K562 (cell line): Measurements from ENCODE around the gene BASP1. TPM values are rescaled to one million over a fixed set of nuclear protein-coding genes. Genes with fewer than 3 reads are reported as not detected.

Experiments used
- ATAC-seq: fragments of 200-7000 bp; cut with Tn5 transposase; 3 replicates; pipeline ENCODE4 v1.9.1; 2020; ENCODE audit warnings: moderate library complexity
- BruUV-seq: library from RNA; stranded (reverse); fragments of 400-500 nt; replicated peaks from 2 replicates; lab custom pipeline; 2021; lab: Mats Ljungman, UMichigan
- CTCF ChIA-PET: fragments of 300-600 bp; formaldehyde crosslinking; extraction: SDS; loops from one replicate; lab custom pipeline; 2021; ENCODE audit warnings: low intra/inter-chr PET ratio; lab: Yijun Ruan, JAX
- POLR2A ChIA-PET: fragments of 300-600, 350-650 bp; sonication (Branson Sonifier 250); formaldehyde crosslinking; extraction: SDS; loops from one replicate; lab custom pipeline; 2021; ENCODE audit warnings: antibody characterized with exemption, inconsistent platforms; lab: Yijun Ruan, JAX
- DNase-seq, 4 experiments: peaks; one replicate each; pipeline versions ENCODE4 v3.0.0 to v3.0.0-alpha.2; 2011 to 2018; ENCODE audit warnings: low spot score in 3 of 4, mixed read lengths in 3 of 4; ENCODE audit errors: extremely low read depth in 1 of 4
- FAIRE-seq: peaks from 2 replicates; lab custom pipeline; 2011; peaks lifted over from hg19 to GRCh38; lab: Jason Lieb, UNC
- H2AFZ ChIP-seq: 2 replicates; pipeline ENCODE4 v1.6.0; 2011; ENCODE audit warnings: low read depth, low read length, control low read depth, inconsistent platforms
- H3K27ac ChIP-seq: fragments of 200-600 bp; 3 replicates; pipeline ENCODE4 v1.8.0; 2011; ENCODE audit warnings: low read depth, mild to moderate bottlenecking, control low read depth, inconsistent platforms, low read length, moderate library complexity, mixed read lengths; ENCODE audit errors: extremely low read depth
- H3K27me3 ChIP-seq, 2 experiments: fragments of 300-600 bp in 1 of 2; 2 replicates in 1 of 2; 3 replicates in 1 of 2; pipeline versions ENCODE4 v1.6.0 to v1.8.0; 2011; ENCODE audit warnings: inconsistent platforms in 2 of 2, low read length in 2 of 2, mild to moderate bottlenecking in 1 of 2, mixed read lengths in 1 of 2, moderate library complexity in 1 of 2; ENCODE audit not compliant: control insufficient read depth in 2 of 2, insufficient read depth in 2 of 2
- H3K36me3 ChIP-seq: fragments of 300-600 bp; 3 replicates; pipeline ENCODE4 v1.8.0; 2011; ENCODE audit warnings: mild to moderate bottlenecking, low read length, inconsistent platforms; ENCODE audit not compliant: control insufficient read depth, insufficient read depth
- H3K4me1 ChIP-seq, 2 experiments: fragments of 200-600 bp in 1 of 2; replicated peaks in 1 of 2; 2 replicates in 1 of 2; 3 replicates in 1 of 2; pipeline versions ENCODE4 v1.5.1 to v1.8.0; 2011; ENCODE audit warnings: inconsistent platforms in 2 of 2, low read length in 2 of 2, mild to moderate bottlenecking in 1 of 2, mixed read lengths in 1 of 2, moderate library complexity in 1 of 2; ENCODE audit not compliant: control insufficient read depth in 2 of 2, insufficient read depth in 2 of 2
- H3K4me2 ChIP-seq: 2 replicates; pipeline ENCODE4 v1.6.1; 2011; ENCODE audit warnings: low read length, control low read depth, inconsistent platforms, mixed read lengths; ENCODE audit not compliant: insufficient read depth
- H3K4me3 ChIP-seq: fragments of 200-600 bp; sonication (generic), shearing (Covaris generic); 2 replicates; pipeline ENCODE4 v1.5.1; 2016; ENCODE audit warnings: control low read depth, inconsistent platforms
- H3K79me2 ChIP-seq: fragments of 200-600 bp; 3 replicates; pipeline ENCODE4 v1.8.0; 2011; ENCODE audit warnings: low read length, inconsistent platforms; ENCODE audit not compliant: control insufficient read depth, insufficient read depth
- H3K9ac ChIP-seq, 2 experiments: 2 replicates each; pipeline versions ENCODE4 v1.6.0 to v1.6.1; 2011; ENCODE audit warnings: low read depth in 2 of 2, low read length in 2 of 2, control low read depth in 1 of 2, inconsistent platforms in 1 of 2, mild to moderate bottlenecking in 1 of 2, mixed read lengths in 1 of 2; ENCODE audit not compliant: insufficient read depth in 1 of 2
- H3K9me1 ChIP-seq: one replicate; pipeline ENCODE4 v1.6.0; 2011; ENCODE audit warnings: inconsistent platforms, mild to moderate bottlenecking, low read length, moderate library complexity; ENCODE audit not compliant: control insufficient read depth, insufficient read depth
- H3K9me3 ChIP-seq: replicated peaks from 2 replicates; pipeline ENCODE4 v1.5.1; 2011; ENCODE audit warnings: low read depth, low read length, inconsistent platforms; ENCODE audit not compliant: control insufficient read depth, insufficient read depth
- H4K20me1 ChIP-seq: replicated peaks from 2 replicates; pipeline ENCODE4 v1.6.1; 2011; ENCODE audit warnings: low read length, inconsistent platforms, mixed read lengths; ENCODE audit not compliant: control insufficient read depth, insufficient read depth
- C11orf30 ChIP-seq: fragments of 450-650 bp; IDR thresholded peaks from 2 replicates; pipeline ENCODE4 v1.6.1; 2016; ENCODE audit warnings: low read depth, mild to moderate bottlenecking
- FUS ChIP-seq: fragments of 200-400 bp; formaldehyde crosslinking; optimal IDR thresholded peaks from 2 replicates; pipeline ENCODE3; 2017; ENCODE audit warnings: low read depth, low read length
- NFE2L1 ChIP-seq: fragments of 450-650 bp; IDR thresholded peaks from 2 replicates; pipeline ENCODE4 v1.6.1; 2016; ENCODE audit warnings: missing genetic modification characterization, low read depth, mild to moderate bottlenecking, missing compliant biosample characterization, moderate library complexity, borderline replicate concordance
- NR1H2 ChIP-seq: sonication (generic); formaldehyde crosslinking; IDR thresholded peaks from 2 replicates; pipeline ENCODE4 v1.4.0; 2020; ENCODE audit warnings: mild to moderate bottlenecking, missing genetic modification reagents
- SIN3A ChIP-seq, 2 experiments: fragments of 150-350 bp in 1 of 2; IDR thresholded peaks; 2 replicates each; pipeline ENCODE4 v1.6.1; 2011 to 2016; ENCODE audit warnings: borderline replicate concordance in 2 of 2, low read depth in 2 of 2, low read length in 2 of 2, mild to moderate bottlenecking in 2 of 2, moderate library complexity in 2 of 2; ENCODE audit not compliant: control insufficient read depth in 1 of 2
- TSC22D4 ChIP-seq: fragments of 450-650 bp; IDR thresholded peaks from 2 replicates; pipeline ENCODE4 v1.6.1; 2016; ENCODE audit warnings: missing genetic modification characterization, missing biosample characterization, control low read depth
- ZBTB1 ChIP-seq: sonication (generic); formaldehyde crosslinking; IDR thresholded peaks from 2 replicates; pipeline ENCODE4 v1.8.1; 2023; ENCODE audit warnings: missing genetic modification reagents, low read depth, mild to moderate bottlenecking, borderline replicate concordance
- ZNF780A ChIP-seq: fragments of 250-450 bp; sonication (Bioruptor Pico); IDR thresholded peaks from 2 replicates; pipeline ENCODE4 v1.5.0; 2021; ENCODE audit warnings: mild to moderate bottlenecking
- WGBS: fragments of 100-300 bp; shearing (Covaris generic); methylation state at CpG from one replicate; pipeline ENCODE4 v1.1.6; 2016; ENCODE audit warnings: low coverage, mixed read lengths; ENCODE audit not compliant: insufficient coverage; ENCODE audit errors: missing lambda C conversion rate; 5-methylcytosine and 5-hydroxymethylcytosine counted together
- in situ Hi-C: fragments of 300-500 bp; cut with MboI; formaldehyde crosslinking; loops from 4 replicates; pipeline ENCODE4 v1.15.0; 2018; ENCODE audit warnings: inconsistent platforms, mixed read lengths
- intact Hi-C: fragments of 100-400 bp; cut with micrococcal nuclease; formaldehyde crosslinking; loops from 2 replicates; pipeline ENCODE4 v1.14.2; 2022
- polyA plus RNA-seq, 8 experiments: library from polyadenylated mRNA; depleted of rRNA in 4 of 8; stranded (reverse) in 5 of 8; unstranded in 3 of 8; fragments of >200 nt; fragmentation: Nextera tagmentation in 2 of 8; fragmentation: Illumina TruSeq in 1 of 8; extraction: Ambion mirVana in 2 of 8; extraction: Trizol in 1 of 8; gene quantifications; 2 replicates each; pipeline versions ENCODE4 v1.2.1 to v1.2.3, GENCODE V29; 2011 to 2014; ENCODE audit warnings: inconsistent platforms in 1 of 8, missing spikeins in 1 of 8
- total RNA-seq, 7 experiments: library from RNA; depleted of rRNA in 6 of 7; stranded (reverse); fragments of >200 nt in 6 of 7; fragmentation: Illumina TruSeq in 2 of 7; extraction: Trizol in 2 of 7; gene quantifications; 2 replicates each; pipeline versions ENCODE4 v1.2.1 to v1.2.3, GENCODE V29; 2011 to 2021; ENCODE audit warnings: low replicate concordance in 1 of 7
- TF ChIP-seq, protein P1 (sequence below): fragments of 200-800 bp; sonication (Bioruptor generic); IDR thresholded peaks from 2 replicates; pipeline ENCODE4 v1.6.1; 2016; ENCODE audit warnings: missing genetic modification characterization, missing compliant biosample characterization

Gene BASP1
- total and polyA plus RNA-seq, 9 of the 15 experiments (the other 6 are each of a cell fraction or from before 2014, with no cell fraction given) = 0.22 TPM; not detected in 8

DNA sequence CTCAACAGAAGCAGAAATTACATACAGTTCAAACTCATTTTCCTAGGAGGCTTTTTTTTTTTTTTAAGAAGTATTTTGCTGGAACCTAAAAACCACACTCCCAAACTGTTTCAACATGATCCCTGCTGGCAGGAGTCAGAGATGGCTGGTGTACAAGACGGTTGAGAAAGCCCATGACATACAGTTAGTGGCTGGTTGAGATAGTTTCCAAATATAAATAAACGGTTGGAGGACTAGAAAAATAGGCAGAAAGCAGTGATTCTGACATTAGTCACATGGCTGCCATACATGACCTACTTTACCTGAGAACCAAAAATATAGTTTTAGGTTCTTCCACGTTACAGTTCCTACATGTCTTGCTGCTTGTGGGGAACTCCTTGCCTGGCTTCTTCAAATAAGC lies 31.7 kb upstream of the BASP1 start:
- Histone ChIP-seq H4K20me1 (no peaks in the 10 kb centered on the region), H3K27ac (no peak overlapping the region), H3K9ac (no peak overlapping the region), H3K4me2 (no peak overlapping the region), H3K79me2 (no peaks in the 10 kb centered on the region), H3K4me3 (no peak overlapping the region), H3K36me3 (no peaks in the 10 kb centered on the region), H3K4me1 (no peaks in the 10 kb centered on the region), H3K9me1 (no peaks in the 10 kb centered on the region), H3K27me3 (0 out of 5 replicates have a peak, but pooled peaks cover 0 to 5% of the 10 kb centered on the region in 2 experiments), H3K9me3 (no peaks in the 10 kb centered on the region), H2AFZ (no peak overlapping the region)
- no peak for DNase-seq
- no peak for FAIRE-seq
- no TSS peak for BruUV-seq
- intact Hi-C loops (no loop called here), in situ Hi-C loops (loop anchor here (5.0 kb wide), 1 partner anchor 398 kb away; no protein-coding TSS in a partner anchor)
- CTCF ChIA-PET = no interaction called here
- ATAC-seq = no peak
- POLR2A ChIA-PET = no interaction called here
- no peak for TF ChIP-seq C11orf30
- WGBS = 0% methylated on average over 3 of the region's 3 CpGs

DNA sequence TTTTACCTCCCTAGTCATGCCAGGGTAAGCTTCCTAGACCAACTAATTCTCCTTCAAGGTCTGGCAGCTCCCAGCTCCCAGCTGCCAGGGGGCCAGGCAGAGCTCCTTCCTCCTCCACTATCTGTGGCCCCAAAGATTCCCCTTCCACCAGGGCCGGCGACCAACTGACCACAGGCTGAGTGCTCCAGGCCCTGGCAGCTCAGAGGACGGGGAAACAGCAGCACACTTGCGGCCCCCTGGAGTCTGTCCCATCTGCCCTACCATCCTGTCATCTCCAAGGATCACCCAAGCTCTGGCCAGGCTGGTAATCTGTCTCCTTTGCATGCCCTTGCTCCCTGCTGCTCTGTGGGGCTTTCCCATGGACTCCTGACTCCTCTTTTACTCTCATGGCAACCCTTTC lies 31.2 kb upstream of the BASP1 start:
- ChIA-PET CTCF (no interaction called here), POLR2A (no interaction called here)
- H3K27me3 ChIP-seq = 0 out of 5 replicates have a peak, but pooled peaks cover 0 to 5% of the 10 kb centered on the region in 2 experiments
- DNase-seq (no peak), ATAC-seq (no peak), FAIRE-seq (no peak)
- no peak overlapping the region for H3K4me2 ChIP-seq
- 0% methylated on average over 4 of the region's 4 CpGs for WGBS
- no peaks in the 10 kb centered on the region for H3K9me3 ChIP-seq
- H4K20me1 ChIP-seq = no peaks in the 10 kb centered on the region
- no peaks in the 10 kb centered on the region for H3K4me1 ChIP-seq
- H2AFZ ChIP-seq = no peak overlapping the region
- no TSS peak for BruUV-seq
- H3K27ac ChIP-seq = no peak overlapping the region
- H3K36me3 ChIP-seq = no peaks in the 10 kb centered on the region
- H3K9me1 ChIP-seq = no peaks in the 10 kb centered on the region
- intact Hi-C loops = no loop called here
- no peaks in the 10 kb centered on the region for H3K79me2 ChIP-seq
- H3K9ac ChIP-seq = no peak overlapping the region
- in situ Hi-C loops = loop anchor here (5.0 kb wide), 1 partner anchor 399 kb away; no protein-coding TSS in a partner anchor
- no peak overlapping the region for H3K4me3 ChIP-seq
- TF ChIP-seq NR1H2 (CRISPR knock-in tag) = no peak
- no peak for TF ChIP-seq NFE2L1 (tag)
- no peak for TF ChIP-seq ZBTB1 (CRISPR knock-in tag)
- TF ChIP-seq, protein P1, sequence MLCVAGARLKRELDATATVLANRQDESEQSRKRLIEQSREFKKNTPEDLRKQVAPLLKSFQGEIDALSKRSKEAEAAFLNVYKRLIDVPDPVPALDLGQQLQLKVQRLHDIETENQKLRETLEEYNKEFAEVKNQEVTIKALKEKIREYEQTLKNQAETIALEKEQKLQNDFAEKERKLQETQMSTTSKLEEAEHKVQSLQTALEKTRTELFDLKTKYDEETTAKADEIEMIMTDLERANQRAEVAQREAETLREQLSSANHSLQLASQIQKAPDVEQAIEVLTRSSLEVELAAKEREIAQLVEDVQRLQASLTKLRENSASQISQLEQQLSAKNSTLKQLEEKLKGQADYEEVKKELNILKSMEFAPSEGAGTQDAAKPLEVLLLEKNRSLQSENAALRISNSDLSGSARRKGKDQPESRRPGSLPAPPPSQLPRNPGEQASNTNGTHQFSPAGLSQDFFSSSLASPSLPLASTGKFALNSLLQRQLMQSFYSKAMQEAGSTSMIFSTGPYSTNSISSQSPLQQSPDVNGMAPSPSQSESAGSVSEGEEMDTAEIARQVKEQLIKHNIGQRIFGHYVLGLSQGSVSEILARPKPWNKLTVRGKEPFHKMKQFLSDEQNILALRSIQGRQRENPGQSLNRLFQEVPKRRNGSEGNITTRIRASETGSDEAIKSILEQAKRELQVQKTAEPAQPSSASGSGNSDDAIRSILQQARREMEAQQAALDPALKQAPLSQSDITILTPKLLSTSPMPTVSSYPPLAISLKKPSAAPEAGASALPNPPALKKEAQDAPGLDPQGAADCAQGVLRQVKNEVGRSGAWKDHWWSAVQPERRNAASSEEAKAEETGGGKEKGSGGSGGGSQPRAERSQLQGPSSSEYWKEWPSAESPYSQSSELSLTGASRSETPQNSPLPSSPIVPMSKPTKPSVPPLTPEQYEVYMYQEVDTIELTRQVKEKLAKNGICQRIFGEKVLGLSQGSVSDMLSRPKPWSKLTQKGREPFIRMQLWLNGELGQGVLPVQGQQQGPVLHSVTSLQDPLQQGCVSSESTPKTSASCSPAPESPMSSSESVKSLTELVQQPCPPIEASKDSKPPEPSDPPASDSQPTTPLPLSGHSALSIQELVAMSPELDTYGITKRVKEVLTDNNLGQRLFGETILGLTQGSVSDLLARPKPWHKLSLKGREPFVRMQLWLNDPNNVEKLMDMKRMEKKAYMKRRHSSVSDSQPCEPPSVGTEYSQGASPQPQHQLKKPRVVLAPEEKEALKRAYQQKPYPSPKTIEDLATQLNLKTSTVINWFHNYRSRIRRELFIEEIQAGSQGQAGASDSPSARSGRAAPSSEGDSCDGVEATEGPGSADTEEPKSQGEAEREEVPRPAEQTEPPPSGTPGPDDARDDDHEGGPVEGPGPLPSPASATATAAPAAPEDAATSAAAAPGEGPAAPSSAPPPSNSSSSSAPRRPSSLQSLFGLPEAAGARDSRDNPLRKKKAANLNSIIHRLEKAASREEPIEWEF = no peak
- TF ChIP-seq FUS = no peak
- TF ChIP-seq SIN3A (IDR thresholded peaks at IDR 0.05; ENCODE audit: borderline replicate concordance in 2 of 2, control insufficient read depth in 1 of 2, low read depth in 2 of 2, low read length in 2 of 2) = no peak
- no peak for TF ChIP-seq ZNF780A (CRISPR knock-in tag)
- no peak for TF ChIP-seq TSC22D4 (tag)
